ENCODE results near the gene ZSWIM9. TPM values are rescaled to one million over a fixed set of nuclear protein-coding genes. Genes with fewer than 3 reads are reported as not detected.

ZSWIM9 gene
- total and polyA plus RNA-seq, 10 donors = 1.3 to 9.3 (median 3.6) TPM

DNA sequence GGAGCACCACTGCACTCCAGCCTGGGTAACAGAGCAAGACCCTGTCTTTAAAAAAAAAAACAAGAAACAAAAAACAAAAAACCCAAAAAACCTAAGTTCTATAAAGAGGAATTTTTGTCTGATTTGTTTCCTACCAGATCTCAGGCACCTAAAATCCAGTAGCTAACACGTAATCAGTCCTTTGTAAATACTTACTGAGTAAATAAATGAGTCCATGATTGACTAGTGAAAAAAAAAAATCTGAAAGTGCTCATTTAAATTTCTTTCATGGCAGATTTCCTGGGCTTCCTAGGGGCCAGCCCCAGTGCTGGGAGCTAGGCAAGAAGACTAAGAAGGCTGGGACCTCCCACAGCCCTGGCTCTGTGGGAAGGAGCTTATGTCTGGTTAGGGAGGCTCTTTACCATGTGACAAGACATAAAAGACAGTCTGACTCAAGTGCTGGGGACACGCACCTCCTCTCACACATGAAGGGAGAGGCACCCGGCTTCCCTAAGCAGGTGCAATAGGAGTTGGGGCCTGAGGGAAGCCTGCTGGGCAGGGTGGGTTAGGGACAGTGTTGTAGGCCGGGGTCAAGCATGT is 22.8 kb upstream of the ZSWIM9 start:
- peaks cover 0 to 91% (median 42%) of the 10 kb centered on the region in 6 donors for H3K36me3 ChIP-seq
- H3K9me3 ChIP-seq = no peaks in the 10 kb centered on the region
- intact Hi-C loops (cut with DNase I; ENCODE audit: low total_unique reads) = no loop called here
- TF ChIP-seq POLR2AphosphoS5 (IDR thresholded peaks at IDR 0.05) = no peak
- no peak for TF ChIP-seq POLR2A (IDR thresholded peaks at IDR 0.05)
- TF ChIP-seq, protein P1, sequence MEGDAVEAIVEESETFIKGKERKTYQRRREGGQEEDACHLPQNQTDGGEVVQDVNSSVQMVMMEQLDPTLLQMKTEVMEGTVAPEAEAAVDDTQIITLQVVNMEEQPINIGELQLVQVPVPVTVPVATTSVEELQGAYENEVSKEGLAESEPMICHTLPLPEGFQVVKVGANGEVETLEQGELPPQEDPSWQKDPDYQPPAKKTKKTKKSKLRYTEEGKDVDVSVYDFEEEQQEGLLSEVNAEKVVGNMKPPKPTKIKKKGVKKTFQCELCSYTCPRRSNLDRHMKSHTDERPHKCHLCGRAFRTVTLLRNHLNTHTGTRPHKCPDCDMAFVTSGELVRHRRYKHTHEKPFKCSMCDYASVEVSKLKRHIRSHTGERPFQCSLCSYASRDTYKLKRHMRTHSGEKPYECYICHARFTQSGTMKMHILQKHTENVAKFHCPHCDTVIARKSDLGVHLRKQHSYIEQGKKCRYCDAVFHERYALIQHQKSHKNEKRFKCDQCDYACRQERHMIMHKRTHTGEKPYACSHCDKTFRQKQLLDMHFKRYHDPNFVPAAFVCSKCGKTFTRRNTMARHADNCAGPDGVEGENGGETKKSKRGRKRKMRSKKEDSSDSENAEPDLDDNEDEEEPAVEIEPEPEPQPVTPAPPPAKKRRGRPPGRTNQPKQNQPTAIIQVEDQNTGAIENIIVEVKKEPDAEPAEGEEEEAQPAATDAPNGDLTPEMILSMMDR (IDR thresholded peaks at IDR 0.05 in 8 of 11, conservative IDR thresholded peaks at IDR 0.05 in 3 of 11) = no peak
- 85 to 99% (median 95%) methylated on average over 4 of the region's 4 CpGs for WGBS, 5 donors
- H3K4me1 ChIP-seq = peaks cover 0 to 26% (median 9%) of the 10 kb centered on the region in 6 donors
- H3K27ac ChIP-seq = no peak overlapping the region
- H3K4me3 ChIP-seq = no peak overlapping the region
- no peaks in the 10 kb centered on the region for H3K27me3 ChIP-seq (replicated peaks in 1 of 7)
- DNase-seq = no peak

DNA sequence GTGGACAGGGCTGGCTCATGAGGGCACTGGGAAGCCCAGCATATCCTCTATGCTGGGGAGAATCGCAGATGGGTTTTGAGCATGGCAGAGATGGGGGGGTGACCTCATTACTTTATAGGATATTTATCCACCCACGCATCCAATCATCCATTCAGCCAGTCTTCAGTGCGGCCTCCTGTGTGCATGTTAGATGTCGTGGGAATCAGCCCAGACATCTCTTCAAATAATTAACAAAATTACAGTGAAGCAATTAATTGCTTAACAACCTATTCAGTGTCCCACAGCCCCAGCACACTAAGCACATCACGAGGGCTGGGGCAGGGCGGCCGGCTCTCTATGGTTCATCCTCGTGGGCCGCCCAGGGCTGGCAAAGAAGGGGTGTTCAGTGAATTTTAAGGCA is 21.9 kb upstream of the ZSWIM9 start:
- H3K27ac ChIP-seq = no peak overlapping the region
- TF ChIP-seq POLR2AphosphoS5 (IDR thresholded peaks at IDR 0.05) (no peak), POLR2A (IDR thresholded peaks at IDR 0.05) (no peak)
- TF ChIP-seq, protein P1 (IDR thresholded peaks at IDR 0.05 in 8 of 11, conservative IDR thresholded peaks at IDR 0.05 in 3 of 11) = no peak
- no peak for DNase-seq
- H3K4me1 ChIP-seq = peaks cover 0 to 28% (median 14%) of the 10 kb centered on the region in 6 donors
- intact Hi-C loops (cut with DNase I; ENCODE audit: low total_unique reads) = no loop called here
- no peaks in the 10 kb centered on the region for H3K9me3 ChIP-seq
- peaks cover 0 to 82% (median 41%) of the 10 kb centered on the region in 6 donors for H3K36me3 ChIP-seq
- 91 to 97% (median 93%) methylated on average over 9 of the region's 9 CpGs for WGBS, 5 donors
- no peaks in the 10 kb centered on the region for H3K27me3 ChIP-seq (replicated peaks in 1 of 7)
- no peak overlapping the region for H3K4me3 ChIP-seq

DNA sequence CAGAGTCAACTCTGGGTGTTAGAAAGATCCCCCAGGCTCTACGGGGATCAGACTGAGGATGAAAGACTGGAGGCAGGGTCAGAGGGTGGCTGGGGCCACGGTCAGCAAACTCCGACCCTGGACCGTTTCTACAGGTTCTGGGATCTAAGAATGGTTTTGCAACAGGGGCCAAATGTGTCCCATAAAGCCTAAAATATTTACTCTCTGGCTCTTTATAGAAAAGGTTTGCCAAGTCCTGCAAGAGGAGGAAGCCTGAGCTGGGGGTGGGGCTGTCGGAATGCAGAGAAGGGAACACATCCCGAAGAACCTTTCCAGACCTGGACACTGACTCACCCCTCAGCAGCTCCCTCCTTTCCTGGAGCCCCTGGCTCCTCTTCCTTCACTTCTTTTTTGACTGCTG is 21.1 kb upstream of the ZSWIM9 start:
- Histone ChIP-seq H3K27me3 (replicated peaks in 1 of 7) (no peaks in the 10 kb centered on the region), H3K9me3 (no peaks in the 10 kb centered on the region), H3K4me3 (no peak overlapping the region), H3K4me1 (peaks cover 0 to 27% (median 13%) of the 10 kb centered on the region in 6 donors), H3K36me3 (peaks cover 0 to 82% (median 38%) of the 10 kb centered on the region in 6 donors), H3K27ac (no peak overlapping the region)
- TF ChIP-seq POLR2AphosphoS5 (IDR thresholded peaks at IDR 0.05) (no peak), POLR2A (IDR thresholded peaks at IDR 0.05) (no peak)
- TF ChIP-seq, protein P1 (IDR thresholded peaks at IDR 0.05 in 8 of 11, conservative IDR thresholded peaks at IDR 0.05 in 3 of 11) = no peak
- intact Hi-C loops (cut with DNase I; ENCODE audit: low total_unique reads) = no loop called here
- 86 to 95% (median 90%) methylated on average over 3 to 6 of the region's 6 CpGs for WGBS, 5 donors
- no peak for DNase-seq

DNA sequence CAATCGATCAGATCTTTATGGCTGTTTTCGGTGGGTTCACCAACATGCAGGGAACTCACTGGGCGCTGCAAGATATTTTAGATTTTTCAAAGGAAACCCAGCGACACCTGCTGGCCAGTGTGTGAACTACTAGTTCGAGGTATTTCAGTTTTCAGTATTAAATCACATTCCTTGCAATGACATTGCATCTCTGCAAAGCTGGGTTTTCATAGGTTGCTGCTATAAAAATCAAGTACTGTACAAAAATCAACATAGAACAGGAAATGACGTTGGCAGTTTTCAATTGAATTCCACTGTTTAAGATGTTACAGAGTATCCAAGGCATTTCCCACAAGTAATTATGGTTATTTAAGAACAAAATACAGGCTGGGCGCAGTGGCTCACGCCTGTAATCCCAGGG is 17.9 kb upstream of the ZSWIM9 start:
- Histone ChIP-seq H3K36me3 (peaks cover 0 to 77% (median 32%) of the 10 kb centered on the region in 6 donors), H3K27me3 (replicated peaks in 1 of 7) (no peaks in the 10 kb centered on the region), H3K4me1 (peaks cover 0 to 13% (median 7%) of the 10 kb centered on the region in 6 donors), H3K4me3 (no peak overlapping the region), H3K9me3 (no peaks in the 10 kb centered on the region), H3K27ac (peak overlapping the region in 1 of 8 donors; percentile 30)
- intact Hi-C loops (cut with DNase I; ENCODE audit: low total_unique reads) = loop anchor here (2.0 kb wide), 1 partner anchor 46 kb away; no protein-coding TSS in a partner anchor
- TF ChIP-seq, protein P1 (IDR thresholded peaks at IDR 0.05 in 8 of 11, conservative IDR thresholded peaks at IDR 0.05 in 3 of 11) = peak; percentile 59 to 89 (median 81)
- TF ChIP-seq POLR2AphosphoS5 (IDR thresholded peaks at IDR 0.05) = no peak
- 28 to 44% (median 33%) methylated on average over 8 of the region's 8 CpGs for WGBS, 5 donors
- DNase-seq = peak; percentile 80
